NCI-H2107 (cell line): ENCODE data around the gene TMEM144.

Experiments
- DNase-seq: peaks from one replicate; lab custom pipeline; 2025; lab: John Stamatoyannopoulos, UW

Gene TMEM144

GRCh38 chr4:158209825-158210807 lies at the start of gene TMEM144:
TMEM144 (plus strand) TSS chr4:158210486; CDS start chr4:158212668, 2,182 bp downstream.
- DNase-seq: no peak

- no peak for DNase-seq
Observed at GRCh38 chr4:158161551-158162354, 48.5 kb upstream of the TMEM144 start.

DNA sequence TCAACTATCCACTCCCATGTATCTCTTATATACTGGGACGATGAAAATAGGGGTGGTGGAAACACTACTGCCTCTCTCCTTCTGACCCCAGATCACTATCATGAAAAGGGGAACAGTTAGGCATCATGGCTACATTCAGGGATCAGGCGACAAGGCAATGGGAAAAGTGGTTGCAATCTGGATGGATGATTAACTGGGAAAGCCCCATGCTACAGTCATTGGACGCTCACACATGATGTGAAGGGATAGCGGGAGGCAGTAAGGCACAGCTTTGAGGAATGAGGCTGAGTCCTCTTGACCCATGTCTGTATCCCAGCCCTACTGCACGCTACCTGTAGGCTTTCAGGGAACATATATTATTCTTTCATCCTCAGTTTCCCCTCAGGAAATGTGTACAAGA lies 47.7 kb upstream of the TMEM144 start:
- no peak for DNase-seq

DNA sequence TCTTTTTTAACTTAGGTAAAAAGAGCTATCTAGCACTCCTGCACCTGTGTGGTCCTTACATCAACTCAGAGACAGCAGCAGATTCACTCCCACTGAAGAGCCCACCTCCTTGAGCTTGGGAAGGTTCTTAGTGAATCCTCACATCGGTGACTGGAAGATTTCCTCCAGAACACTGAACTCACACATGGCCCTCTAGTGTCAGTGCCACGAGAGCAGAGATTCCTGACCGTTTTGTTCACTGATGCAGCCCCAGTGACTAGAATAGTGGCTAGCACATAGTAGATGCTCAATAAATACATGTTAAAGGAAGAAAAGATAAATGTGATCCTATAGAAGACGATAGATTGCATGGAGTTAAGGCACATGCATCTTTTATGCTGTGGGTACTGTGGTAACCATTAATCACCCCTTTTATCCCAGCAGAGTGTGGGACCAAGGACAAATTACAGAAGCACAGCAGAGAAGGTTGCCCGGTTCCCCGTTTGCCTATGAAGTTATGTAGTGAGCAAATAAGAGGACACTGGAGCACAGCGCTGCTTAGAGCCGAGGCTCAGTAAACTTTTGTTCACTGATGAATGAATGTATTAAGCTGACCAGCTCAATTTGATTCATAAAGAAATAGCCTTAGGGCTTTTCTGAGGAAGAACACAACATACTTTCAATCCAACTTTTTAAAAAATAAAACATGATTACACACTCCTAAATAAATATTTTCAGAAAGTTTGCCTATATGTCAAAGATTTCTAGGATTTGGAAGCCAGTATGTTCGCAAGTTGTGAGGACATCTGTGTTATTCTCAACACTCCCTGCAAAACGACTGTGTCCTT lies 46.1 kb upstream of the TMEM144 start:
- DNase-seq: no peak

- no peak for DNase-seq
Observed at GRCh38 chr4:158164768-158165213, 45.5 kb upstream of the TMEM144 start.

- no peak for DNase-seq
Observed at GRCh38 chr4:158166701-158167100, 43.6 kb upstream of the TMEM144 start.

- no peak for DNase-seq
Observed at GRCh38 chr4:158168606-158169005, 41.7 kb upstream of the TMEM144 start.

DNA sequence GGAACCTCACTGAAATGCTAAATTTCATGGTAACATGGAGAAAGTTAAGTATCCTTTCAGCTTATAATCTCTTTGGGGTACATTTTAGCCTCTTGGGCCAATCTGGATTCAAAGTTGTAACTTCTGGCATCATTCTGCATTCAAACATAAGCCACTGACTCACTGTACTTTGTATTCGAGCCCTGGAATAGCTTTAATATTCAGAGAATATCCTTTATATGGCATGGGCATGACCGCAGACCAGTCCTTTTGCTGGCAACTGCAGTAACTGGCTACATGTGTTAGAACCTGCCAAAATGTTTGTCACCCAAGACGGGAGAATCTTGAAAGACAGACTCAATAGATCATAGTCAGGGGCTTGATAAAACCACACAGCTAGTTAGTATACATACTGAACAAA lies 40.8 kb upstream of the TMEM144 start:
- no peak for DNase-seq

GRCh38 chr4:158169931-158170690 lies 40.2 kb upstream of the TMEM144 start:
- no peak for DNase-seq

- DNase-seq: no peak
Observed at GRCh38 chr4:158170691-158171561, 39.4 kb upstream of the TMEM144 start.

DNA sequence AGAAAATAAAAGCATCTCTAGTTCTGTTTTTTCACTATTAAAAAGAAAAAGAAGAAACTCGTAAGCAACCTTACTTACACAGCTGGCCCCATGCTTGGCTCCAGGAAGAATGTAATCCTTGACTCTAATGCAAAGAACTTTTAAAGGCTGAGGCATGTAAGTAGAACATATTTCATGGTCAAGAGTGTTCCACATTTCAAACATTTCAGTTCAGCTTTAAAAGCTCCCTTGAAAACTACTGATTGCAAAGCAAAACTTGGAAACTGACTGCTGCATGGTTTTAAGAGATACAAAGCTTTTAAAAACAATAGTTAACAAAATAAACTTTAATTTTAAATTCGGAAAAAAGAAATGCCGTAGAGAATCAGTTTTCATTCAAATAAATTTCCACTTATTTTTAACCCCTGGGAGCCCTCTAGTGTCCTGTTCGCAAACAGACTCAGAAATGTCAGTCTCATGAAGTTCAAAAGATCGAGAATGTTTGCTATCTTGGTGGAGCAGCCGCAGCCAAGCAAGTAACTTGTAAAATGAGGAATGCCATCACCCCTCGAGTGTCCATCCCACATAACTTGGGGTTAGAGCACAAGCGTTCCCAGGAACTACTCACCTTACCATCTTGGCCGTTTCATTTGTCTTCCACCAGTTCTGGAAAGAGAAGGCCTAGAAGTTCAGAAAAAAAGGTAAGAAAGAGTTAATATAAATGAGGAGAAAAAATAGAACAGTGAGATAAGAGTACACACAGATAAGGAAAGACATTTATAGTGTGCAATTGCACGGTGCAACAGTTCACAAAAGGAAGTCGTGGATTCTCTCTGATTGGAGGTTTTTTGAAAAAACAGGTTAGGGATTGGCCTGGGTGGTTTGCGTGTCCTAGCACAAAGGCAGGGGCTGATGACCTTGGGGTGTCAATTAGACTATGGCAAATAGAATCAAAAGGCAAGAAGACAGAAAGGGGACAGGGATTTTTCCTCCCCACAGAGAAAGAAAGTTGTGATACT lies 37.7 kb upstream of the TMEM144 start, which contains the start of gene GASK1B:
Gene GASK1B, minus strand, starts transcription at position 765 of the 998 bp plus-strand sequence. CDS start 1,650 bp downstream, outside the sequence.
- DNase-seq: no peak

- no peak for DNase-seq
Observed at GRCh38 chr4:158176108-158176507, 34.2 kb upstream of the TMEM144 start.

DNA sequence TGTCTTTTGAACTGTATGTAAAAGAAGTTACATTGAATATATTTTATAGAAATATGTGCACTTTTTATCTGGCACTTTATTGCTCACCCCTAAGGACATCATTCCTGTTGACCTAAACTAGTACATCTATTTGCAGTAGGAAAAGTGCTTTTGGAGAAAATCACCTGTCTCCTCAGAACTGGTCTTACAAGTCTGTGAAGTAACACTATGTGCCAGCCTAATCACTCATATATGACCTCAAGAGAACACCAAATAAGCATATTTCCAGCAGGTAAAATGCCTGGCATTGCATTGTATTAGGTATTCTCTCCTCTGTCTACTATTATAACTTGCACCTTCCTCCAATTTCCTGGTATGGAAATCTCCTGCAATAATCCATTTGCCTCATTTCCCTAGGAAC lies 33.5 kb upstream of the TMEM144 start:
- no peak for DNase-seq

- no peak for DNase-seq
Observed at GRCh38 chr4:158179465-158179864, 30.8 kb upstream of the TMEM144 start.

DNA sequence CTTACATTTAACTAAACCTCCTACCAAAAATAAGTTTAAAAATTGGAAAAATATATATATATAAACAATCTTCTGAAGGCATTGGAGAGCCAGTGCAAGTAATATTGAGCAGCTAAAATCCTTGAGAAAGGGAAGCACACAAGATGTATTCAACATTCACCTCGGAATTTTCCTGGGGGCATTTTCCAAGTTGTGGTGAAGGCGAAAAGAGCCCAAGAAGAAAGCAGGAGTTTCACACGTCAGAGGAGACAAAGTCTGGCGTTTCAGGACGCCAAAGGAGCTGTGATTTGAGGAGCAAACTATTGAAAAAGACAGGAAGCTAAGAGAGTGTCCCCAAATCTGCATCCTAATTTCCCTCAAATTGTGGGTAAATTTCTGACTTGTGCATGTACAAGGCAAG lies 28.4 kb upstream of the TMEM144 start:
- DNase-seq: no peak

DNA sequence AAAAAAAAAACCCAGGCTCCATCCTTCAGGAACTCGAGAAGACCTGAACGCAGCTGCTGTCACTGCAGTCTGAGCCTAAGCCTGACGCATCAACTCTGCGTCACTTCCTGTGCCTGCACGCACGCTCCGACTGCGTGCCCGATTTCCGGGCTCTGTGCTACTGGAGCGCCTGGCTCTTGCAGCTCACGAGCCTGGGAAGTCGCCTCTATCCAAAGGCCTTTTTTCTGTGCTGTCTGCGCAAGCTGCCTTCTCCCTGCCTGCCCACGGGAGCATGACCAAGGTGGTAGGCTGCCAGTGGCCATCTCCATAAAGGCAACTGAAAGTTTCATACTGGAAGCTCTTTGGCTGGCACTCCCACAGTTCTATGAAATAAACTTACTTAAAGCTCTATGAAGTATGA lies 27.6 kb upstream of the TMEM144 start:
- no peak for DNase-seq

DNA sequence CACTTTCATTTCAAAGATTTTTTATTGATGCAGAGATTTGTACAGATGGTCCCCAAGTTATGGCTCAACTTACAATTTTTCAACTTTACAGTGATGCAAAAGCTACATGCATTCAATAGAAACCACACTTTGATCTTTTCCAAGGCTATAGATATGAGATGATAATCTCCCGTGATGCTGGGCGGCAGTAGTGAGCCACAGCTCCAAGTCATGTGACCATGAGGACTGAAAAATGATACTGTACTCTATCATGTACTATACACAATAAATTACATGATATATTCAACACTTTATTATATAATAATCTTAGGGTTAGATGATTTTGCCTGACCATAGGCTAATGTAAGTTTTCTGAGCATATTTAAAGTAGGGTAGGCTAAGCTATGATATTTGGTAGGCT lies 23.5 kb upstream of the TMEM144 start:
- no peak for DNase-seq

DNA sequence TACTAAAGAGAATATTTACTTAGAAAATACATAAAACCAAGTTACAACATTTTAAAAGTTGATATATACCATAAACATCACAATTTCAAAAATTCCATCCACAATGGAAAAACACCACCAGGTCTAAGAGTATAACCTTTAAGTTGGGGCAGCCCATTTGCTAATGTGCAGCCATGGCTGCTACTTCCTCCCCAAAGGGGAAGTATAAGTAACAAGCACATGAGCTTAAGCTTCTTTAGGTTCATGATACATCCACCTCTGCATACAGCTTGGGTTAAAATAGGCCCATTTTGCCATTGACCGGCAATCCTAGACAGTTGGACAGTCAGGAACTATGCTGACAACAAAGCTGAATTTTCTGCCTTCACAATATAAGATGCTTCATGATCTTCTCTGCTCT lies 20.9 kb upstream of the TMEM144 start:
- DNase-seq: no peak

DNA sequence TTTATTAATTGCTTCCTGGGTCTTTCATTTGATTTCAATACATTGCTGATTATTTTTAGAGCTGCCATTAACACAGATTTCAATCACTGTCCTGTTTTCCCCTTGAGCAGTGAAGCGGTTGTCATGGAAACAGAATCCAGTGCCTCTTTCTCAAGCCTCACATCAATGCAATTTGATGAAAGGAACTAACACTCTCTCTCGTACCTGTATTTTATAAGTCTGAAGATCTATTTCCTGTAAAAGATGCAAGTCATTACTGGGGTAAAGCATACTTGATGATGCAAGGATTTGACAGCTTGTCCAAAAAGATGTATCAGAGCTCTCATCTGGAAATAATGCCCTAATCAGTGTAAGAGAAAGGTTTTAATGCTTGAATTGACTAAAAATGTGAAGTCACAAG lies 19.6 kb upstream of the TMEM144 start:
- no peak for DNase-seq
